Endothelial cell (in vitro differentiated cells): ENCODE results near the gene SORCS3. TPM values are rescaled to one million over a fixed set of nuclear protein-coding genes. Genes with fewer than 3 reads are reported as not detected.

Source experiments
- DNase-seq: peaks from one replicate; pipeline ENCODE4 v3.0.0; 2021; ENCODE audit warnings: low spot score
- H3K27ac Mint-ChIP-seq: one replicate; pipeline ENCODE4 v1.8.0; 2021; ENCODE audit warnings: mixed read lengths, inconsistent platforms; ENCODE audit not compliant: unreplicated experiment
- H3K27me3 Mint-ChIP-seq: one replicate; pipeline ENCODE4 v1.8.0; 2021; ENCODE audit warnings: mild to moderate bottlenecking, moderate library complexity, mixed read lengths, inconsistent platforms; ENCODE audit not compliant: unreplicated experiment
- H3K36me3 Mint-ChIP-seq: one replicate; pipeline ENCODE4 v1.8.0; 2021; ENCODE audit warnings: mild to moderate bottlenecking, low read depth, mixed read lengths, inconsistent platforms; ENCODE audit not compliant: unreplicated experiment
- H3K4me1 Mint-ChIP-seq: one replicate; pipeline ENCODE4 v1.8.0; 2021; ENCODE audit warnings: mild to moderate bottlenecking, mixed read lengths, inconsistent platforms; ENCODE audit not compliant: unreplicated experiment
- H3K4me3 Mint-ChIP-seq: one replicate; pipeline ENCODE4 v1.8.0; 2021; ENCODE audit warnings: mild to moderate bottlenecking, mixed read lengths, inconsistent platforms; ENCODE audit not compliant: unreplicated experiment
- H3K9me3 Mint-ChIP-seq: one replicate; pipeline ENCODE4 v1.8.0; 2021; ENCODE audit warnings: mixed read lengths, inconsistent platforms; ENCODE audit not compliant: unreplicated experiment
- CTCF ChIP-seq: fragments of 200-600 bp; sonication (generic); IDR thresholded peaks from one replicate; pipeline ENCODE4 v1.5.0; 2021; ENCODE audit warnings: antibody characterized with exemption; ENCODE audit not compliant: unreplicated experiment
- total RNA-seq: library from RNA; stranded (reverse); fragmentation: NEBNext Ultra II Directional; extraction: Animal tissue kit (Norgen Biotek cat#: 25700); gene quantifications from one replicate; pipeline ENCODE4 v1.2.1, GENCODE V29; 2021; ENCODE audit not compliant: unreplicated experiment

The SORCS3 gene
- total RNA-seq, 1 donor from 2014 or later, result not detected

- H3K9me3 Mint-ChIP-seq, result no peaks in the 10 kb centered on the region
- no peaks in the 10 kb centered on the region for H3K36me3 Mint-ChIP-seq
- H3K27me3 Mint-ChIP-seq, result peaks cover 2% of the 10 kb centered on the region
- no peak overlapping the region for H3K4me3 Mint-ChIP-seq
- TF ChIP-seq CTCF, result no peak
- DNase-seq, result no peak
- H3K27ac Mint-ChIP-seq, result no peak overlapping the region
- no peaks in the 10 kb centered on the region for H3K4me1 Mint-ChIP-seq
These were observed 546.2 kb downstream of the SORCS3 start for GRCh38 chr10:105187243-105187642.

GRCh38 chr10:105188737-105189462 lies 547.8 kb downstream of the SORCS3 start:
- Mint-ChIP-seq H3K27ac (no peak overlapping the region), H3K36me3 (no peaks in the 10 kb centered on the region), H3K4me1 (no peaks in the 10 kb centered on the region), H3K9me3 (no peaks in the 10 kb centered on the region), H3K4me3 (no peak overlapping the region), H3K27me3 (peaks cover 2% of the 10 kb centered on the region)
- TF ChIP-seq CTCF, result no peak
- DNase-seq, result no peak

GRCh38 chr10:105189463-105189800 lies 548.3 kb downstream of the SORCS3 start:
- Mint-ChIP-seq H3K9me3 (no peaks in the 10 kb centered on the region), H3K27ac (no peak overlapping the region), H3K27me3 (peaks cover 2% of the 10 kb centered on the region), H3K36me3 (no peaks in the 10 kb centered on the region), H3K4me1 (no peaks in the 10 kb centered on the region), H3K4me3 (no peak overlapping the region)
- no peak for TF ChIP-seq CTCF
- DNase-seq, result no peak

- no peaks in the 10 kb centered on the region for H3K36me3 Mint-ChIP-seq
- TF ChIP-seq CTCF, result no peak
- no peak overlapping the region for H3K27ac Mint-ChIP-seq
- no peak for DNase-seq
- H3K4me1 Mint-ChIP-seq, result no peaks in the 10 kb centered on the region
- H3K4me3 Mint-ChIP-seq, result no peak overlapping the region
- H3K9me3 Mint-ChIP-seq, result no peaks in the 10 kb centered on the region
- H3K27me3 Mint-ChIP-seq, result no peaks in the 10 kb centered on the region
These were observed 551.1 kb downstream of the SORCS3 start for GRCh38 chr10:105192146-105192545.

GRCh38 chr10:105192861-105193260 lies 551.8 kb downstream of the SORCS3 start:
- H3K27me3 Mint-ChIP-seq, result no peaks in the 10 kb centered on the region
- H3K36me3 Mint-ChIP-seq, result no peaks in the 10 kb centered on the region

More at GRCh38 chr10:105192861-105193260, 551.8 kb downstream of the SORCS3 start:
- H3K4me1 Mint-ChIP-seq, result no peaks in the 10 kb centered on the region
- no peak overlapping the region for H3K4me3 Mint-ChIP-seq
- H3K9me3 Mint-ChIP-seq, result no peaks in the 10 kb centered on the region
- no peak for TF ChIP-seq CTCF
- no peak overlapping the region for H3K27ac Mint-ChIP-seq
- no peak for DNase-seq
